PFSK-1 (cell line): ENCODE results near the gene GMIP.

Experiments used
- POLR2AphosphoS5 ChIP-seq: IDR thresholded peaks from 2 replicates; pipeline ENCODE4 v1.6.1; 2012; ENCODE audit warnings: low read depth, mild to moderate bottlenecking, control low read depth, low read length, moderate library complexity
- SIN3A ChIP-seq: IDR thresholded peaks from 2 replicates; pipeline ENCODE4 v1.6.1; 2012; ENCODE audit warnings: mild to moderate bottlenecking, low read length, moderate library complexity, borderline replicate concordance; ENCODE audit not compliant: insufficient read depth

- TF ChIP-seq SIN3A (no peak), POLR2AphosphoS5 (no peak)
These were observed 45.6 kb downstream of the GMIP start for GRCh38 chr19:19597809-19598306.
